GM19395 (cell line): Measurements from ENCODE around the gene FGFRL1.
"Not testable (repeated sequence)": the region's sequence is repeated elsewhere in the genome, so short reads cannot be mapped to it uniquely, and the experiment has no call there.

ENCODE experiments used
- ATAC-seq: cut with Tn5 transposase; IDR thresholded peaks from one replicate; pipeline ENCODE4 v1.9.1; 2021; ENCODE audit warnings: mild to moderate bottlenecking, moderate library complexity; ENCODE audit not compliant: unreplicated experiment

FGFRL1 gene

GRCh38 chr4:1036976-1037810 lies 25.8 kb downstream of the FGFRL1 start:
- ATAC-seq, result no peak

DNA sequence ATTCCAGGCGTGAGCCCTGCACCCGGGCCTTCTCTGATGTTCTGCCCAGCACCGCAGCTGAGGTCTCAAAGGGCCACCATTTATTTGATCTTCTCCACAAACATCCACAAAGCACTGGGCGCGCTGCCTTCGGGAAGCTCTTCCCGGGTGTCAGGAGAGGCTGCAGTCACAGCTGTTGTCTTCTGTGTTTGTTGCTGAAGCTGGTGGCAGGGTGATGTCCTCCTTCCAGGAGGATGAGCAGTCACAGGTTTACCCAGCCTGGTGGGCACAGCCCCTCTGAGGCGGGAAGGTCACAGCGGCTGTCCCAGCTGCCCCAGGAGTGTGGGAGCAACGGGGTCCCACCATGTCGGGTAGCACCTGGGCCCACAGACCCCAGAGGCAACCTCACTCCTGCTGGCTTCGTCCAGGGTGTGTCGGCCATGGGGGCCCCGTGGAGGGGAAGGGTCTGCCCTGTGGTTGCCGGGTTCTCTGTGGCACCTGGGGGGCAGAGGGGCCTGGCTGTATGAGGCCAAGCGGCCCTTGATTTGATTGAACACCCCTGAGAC lies 27.6 kb downstream of the FGFRL1 start:
- ATAC-seq, result no peak

DNA sequence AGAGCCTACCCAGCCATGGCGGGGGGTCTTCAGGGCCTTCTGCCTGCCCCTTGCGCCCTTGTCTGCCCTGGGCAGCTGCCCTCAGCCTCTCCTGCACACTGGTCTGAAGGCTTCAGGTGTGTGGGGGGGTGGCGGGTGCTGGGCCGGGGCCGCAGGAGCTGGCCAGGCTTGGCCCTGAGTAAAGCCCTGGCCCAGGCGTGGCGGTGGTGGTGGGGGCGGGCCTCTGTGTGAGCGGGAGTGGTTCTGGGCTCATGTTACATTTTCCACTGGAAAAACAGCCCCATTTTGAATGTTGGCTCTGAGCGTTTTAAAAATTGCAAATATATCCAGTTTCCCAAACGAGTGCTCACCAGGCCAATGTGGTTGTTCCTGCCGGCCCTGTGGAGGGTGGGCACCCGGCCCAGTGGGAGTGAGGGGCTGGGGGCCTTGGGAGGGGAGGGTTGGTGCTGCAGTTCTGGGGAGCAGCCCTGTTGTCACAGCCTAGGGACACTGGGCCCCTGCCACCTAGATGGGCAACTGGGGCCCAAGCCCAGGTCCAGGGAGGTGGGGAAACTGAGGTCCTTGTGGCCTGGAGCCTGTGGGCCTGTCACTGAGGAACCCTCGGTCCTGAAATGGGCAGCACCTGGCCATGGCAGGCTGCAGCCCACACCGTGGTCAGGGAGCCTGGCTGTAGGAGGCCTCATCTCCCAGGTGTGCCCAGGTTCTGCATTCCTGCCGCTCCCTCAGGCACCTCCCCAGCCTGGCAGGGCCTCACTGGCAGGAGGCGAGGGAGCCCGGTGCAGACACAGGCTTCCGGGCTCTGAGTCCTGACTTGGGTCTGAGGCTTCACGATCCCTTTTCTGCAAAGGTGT lies 28.3 kb downstream of the FGFRL1 start:
- no peak for ATAC-seq

GRCh38 chr4:1040344-1041146 lies 29.1 kb downstream of the FGFRL1 start:
- ATAC-seq, result no peak

- no peak for ATAC-seq
Observed at GRCh38 chr4:1041147-1041935, 29.9 kb downstream of the FGFRL1 start.

DNA sequence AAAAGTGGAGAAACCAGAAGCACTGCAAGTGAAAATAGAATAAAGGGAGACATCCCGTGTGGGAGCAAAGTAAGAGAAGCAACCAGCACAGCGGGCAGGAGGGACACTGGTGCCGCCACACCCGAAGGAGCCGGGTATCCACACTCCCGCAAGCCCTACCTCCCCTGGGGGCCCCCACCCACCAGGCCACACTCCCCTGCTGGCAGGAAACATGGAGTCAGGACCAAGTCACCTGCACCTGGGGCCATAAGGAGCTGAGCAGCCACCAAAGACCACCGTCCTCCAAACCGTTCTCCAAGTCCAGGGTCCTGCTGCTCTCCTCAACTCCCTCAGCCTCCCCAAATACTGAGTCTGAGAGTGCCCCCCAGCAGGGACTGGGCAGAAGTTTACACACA lies 30.5 kb downstream of the FGFRL1 start:
- ATAC-seq, result no peak

DNA sequence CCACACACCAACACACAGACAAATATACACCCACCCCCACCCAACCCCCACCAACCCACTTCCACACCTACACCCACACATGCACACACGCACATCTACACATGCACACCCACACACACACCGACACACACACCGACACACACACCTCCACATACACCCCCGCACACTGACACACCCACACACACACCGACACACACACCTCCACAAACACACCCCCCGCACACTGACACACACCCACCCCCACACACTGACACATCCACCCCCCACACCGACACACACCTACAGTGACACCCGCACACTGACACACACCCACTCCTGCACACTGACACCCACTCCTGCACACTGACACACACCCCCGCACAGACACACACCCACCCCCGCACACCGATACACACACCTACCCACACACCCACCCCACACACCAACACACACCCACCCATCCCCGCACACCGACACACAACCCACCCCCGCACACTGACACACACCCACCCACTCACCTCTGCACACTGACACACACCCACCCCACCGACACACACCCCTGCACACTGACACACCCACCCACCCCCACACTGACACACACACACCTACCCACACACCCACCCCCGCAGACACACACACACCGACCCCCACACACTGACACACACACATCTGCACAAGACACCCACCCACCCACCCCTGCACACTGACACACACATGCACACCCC lies 31.1 kb downstream of the FGFRL1 start:
- ATAC-seq, result no peak

DNA sequence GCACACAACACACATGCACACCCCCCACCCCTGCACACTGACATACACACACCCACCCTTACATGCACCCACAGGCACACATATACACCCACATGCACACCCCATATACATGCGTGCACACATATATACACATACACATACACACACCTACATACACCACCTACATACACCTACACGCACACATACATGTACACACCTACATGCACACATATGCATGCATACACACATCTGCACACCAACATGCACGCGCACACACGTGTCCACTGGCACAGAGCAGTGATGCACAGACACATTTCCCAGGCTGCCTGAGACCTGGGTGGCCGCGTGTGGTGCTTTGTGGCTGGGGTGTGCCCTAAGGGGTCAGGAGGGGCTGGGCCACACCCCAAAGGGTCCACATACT lies 31.7 kb downstream of the FGFRL1 start:
- ATAC-seq, result no peak

GRCh38 chr4:1043651-1044468 lies 32.4 kb downstream of the FGFRL1 start:
- no peak for ATAC-seq

DNA sequence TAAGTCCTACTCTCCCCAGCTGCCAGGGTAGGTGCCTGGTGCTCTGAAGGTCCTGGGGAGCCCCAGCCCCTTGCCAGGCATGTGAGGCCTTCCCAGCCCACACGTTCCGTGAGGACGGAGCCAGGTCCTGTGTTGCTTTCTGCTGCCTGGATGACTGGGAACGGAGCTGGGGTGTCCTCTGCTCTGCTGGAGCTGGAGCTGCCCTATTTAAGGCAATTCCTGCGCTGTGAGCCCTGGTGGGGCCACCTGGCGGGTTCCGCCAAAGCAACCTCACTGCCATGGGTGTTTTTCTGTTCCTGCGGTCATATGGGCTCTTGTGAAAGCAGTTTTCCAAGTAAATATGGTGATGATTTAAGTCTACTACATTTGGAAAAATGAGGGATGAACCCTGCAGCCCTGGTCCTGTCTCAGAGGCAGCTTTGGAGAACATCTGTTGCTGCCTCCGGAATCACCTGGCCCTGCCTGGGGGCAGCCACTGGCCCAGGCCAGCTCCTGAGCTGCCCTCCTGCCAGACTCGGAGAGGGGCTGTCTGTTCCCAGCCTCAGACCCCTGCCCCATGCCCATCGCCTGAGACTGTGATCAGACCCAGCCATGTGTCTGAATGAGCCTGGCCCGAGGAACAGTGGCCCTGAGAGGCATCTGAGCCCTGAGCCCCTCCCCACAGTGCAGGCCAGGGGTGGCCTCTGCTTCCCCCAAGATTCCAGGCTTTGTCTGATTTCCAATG lies 33.2 kb downstream of the FGFRL1 start:
- ATAC-seq, result no peak

DNA sequence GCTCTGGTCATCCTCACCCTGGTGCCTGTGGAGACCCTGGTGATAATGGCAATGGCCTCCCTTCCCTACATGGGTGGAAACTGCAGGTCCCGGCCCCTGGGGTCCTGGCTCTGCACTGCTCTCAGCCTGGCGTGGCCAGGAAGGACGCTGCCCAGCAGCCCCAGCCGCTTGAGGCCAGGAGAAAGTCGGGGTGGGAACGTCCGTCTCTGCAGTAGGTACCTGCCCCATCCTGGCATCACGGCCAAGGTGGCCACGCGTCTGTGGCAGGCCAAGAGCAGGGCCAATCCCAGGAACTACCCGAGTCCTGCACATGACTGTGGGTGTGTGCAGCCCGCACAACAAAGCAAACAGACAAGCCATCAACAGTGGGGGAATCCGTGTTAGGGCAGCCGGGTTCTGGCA lies 33.8 kb downstream of the FGFRL1 start:
- ATAC-seq, result no peak

- ATAC-seq, result no peak
Observed at GRCh38 chr4:1045595-1046201, 34.3 kb downstream of the FGFRL1 start.

DNA sequence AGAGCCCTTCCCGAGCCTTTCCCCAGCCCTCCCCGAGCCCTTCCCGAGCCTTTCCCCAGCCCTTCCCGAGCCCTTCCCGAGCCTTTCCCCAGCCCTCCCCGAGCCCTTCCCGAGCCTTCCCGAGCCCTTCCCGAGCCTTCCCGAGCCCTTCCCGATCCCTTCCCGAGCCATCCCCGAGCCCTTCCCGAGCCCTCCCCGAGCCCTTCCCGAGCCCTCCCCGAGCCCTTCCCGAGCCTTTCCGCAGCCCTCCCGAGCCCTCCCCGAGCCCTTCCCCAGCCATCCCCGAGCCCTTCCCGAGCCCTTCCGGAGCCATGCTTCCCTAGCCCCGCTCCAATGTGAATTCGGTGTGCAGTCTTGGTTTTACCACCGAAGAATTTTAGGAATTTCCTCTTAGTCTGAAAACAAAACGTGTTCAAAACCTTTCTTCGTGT lies 35.2 kb downstream of the FGFRL1 start:
- ATAC-seq, result not testable (repeated sequence)

- no peak for ATAC-seq
Observed at GRCh38 chr4:1047106-1047975, 35.9 kb downstream of the FGFRL1 start.

DNA sequence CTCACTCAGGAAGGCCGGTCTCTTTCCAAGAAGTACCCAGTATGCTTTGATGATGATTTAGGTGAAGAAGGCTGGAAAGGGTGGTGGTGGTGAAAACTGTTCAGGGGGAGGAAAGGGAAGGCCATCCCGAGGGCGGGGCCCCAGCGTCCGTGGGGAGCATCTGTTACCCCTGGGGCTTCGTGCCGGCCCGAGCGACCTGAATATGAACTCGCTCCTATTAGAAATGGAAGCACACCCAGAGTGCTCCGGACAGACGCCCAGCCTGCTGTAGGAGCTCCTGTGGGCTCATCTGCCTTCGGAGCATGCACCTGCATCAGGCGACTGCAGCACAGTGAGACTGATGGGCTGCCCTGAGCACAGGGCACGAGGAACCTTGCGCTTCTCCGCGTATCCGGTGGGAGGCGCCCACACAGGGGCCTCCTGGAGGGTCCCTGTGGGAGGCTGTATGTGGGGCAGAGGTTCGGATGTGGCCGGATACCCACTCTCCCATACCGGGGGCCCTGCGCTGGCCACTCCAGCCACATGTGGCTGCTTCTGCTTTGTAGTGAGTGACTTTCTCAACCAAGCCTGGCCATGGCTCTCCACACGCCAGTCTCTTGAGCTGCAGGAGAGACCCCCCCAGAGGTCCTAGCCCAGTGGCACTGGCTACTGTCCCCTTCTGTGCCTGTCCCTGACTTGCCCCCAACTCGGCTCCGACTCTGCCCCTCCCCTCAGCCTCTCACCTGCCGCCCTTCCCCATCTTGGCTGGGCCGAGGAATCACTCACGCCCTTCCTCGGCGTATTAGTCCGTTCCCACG lies 36.7 kb downstream of the FGFRL1 start:
- ATAC-seq, result no peak
